HepG2 (cell line): Measurements from ENCODE around the gene C2CD2. TPM values are rescaled to one million over a fixed set of nuclear protein-coding genes. Genes with fewer than 3 reads are reported as not detected.

ENCODE experiments used
- BRF2 ChIP-seq: sonication (generic); formaldehyde crosslinking; IDR thresholded peaks from 2 replicates; pipeline ENCODE4 v1.8.1; 2022; ENCODE audit warnings: mild to moderate bottlenecking, missing genetic modification reagents
- DNMT1 ChIP-seq: sonication (generic); formaldehyde crosslinking; IDR thresholded peaks from 2 replicates; pipeline ENCODE4 v1.5.1; 2020; ENCODE audit warnings: mild to moderate bottlenecking, missing genetic modification reagents
- FOXC1 ChIP-seq: sonication (generic); formaldehyde crosslinking; IDR thresholded peaks from 2 replicates; pipeline ENCODE4 v1.8.0; 2022; ENCODE audit warnings: mild to moderate bottlenecking, missing genetic modification reagents, borderline replicate concordance
- GATAD1 ChIP-seq: IDR thresholded peaks from 2 replicates; pipeline ENCODE4 v1.6.1; 2016; ENCODE audit warnings: missing genetic modification reagents, missing compliant biosample characterization
- GMEB2 ChIP-seq: IDR thresholded peaks from 2 replicates; pipeline ENCODE4 v1.6.1; 2016; ENCODE audit warnings: missing biosample characterization, missing genetic modification reagents, low read depth
- HNF4G ChIP-seq, 2 experiments: sonication (generic) in 1 of 2; formaldehyde crosslinking in 1 of 2; IDR thresholded peaks; 2 replicates each; pipeline versions ENCODE4 v1.4.0 to v1.6.1; 2011 to 2020; ENCODE audit warnings: borderline replicate concordance in 2 of 2, low read depth in 2 of 2, mild to moderate bottlenecking in 2 of 2, low read length in 1 of 2, missing genetic modification reagents in 1 of 2, moderate library complexity in 1 of 2
- KDM2A ChIP-seq: sonication (generic); formaldehyde crosslinking; IDR thresholded peaks from 2 replicates; pipeline ENCODE4 v1.4.0; 2020; ENCODE audit warnings: low read depth, missing genetic modification reagents, borderline replicate concordance
- PHB2 ChIP-seq: fragments of 450-650 bp; IDR thresholded peaks from 2 replicates; pipeline ENCODE4 v1.6.1; 2018; ENCODE audit not compliant: partially characterized antibody
- RXRB ChIP-seq: IDR thresholded peaks from 2 replicates; pipeline ENCODE4 v1.6.1; 2016; ENCODE audit warnings: borderline replicate concordance, missing genetic modification reagents, missing compliant biosample characterization
- SALL2 ChIP-seq: sonication (generic); formaldehyde crosslinking; IDR thresholded peaks from 2 replicates; pipeline ENCODE4 v1.8.1; 2023; ENCODE audit warnings: mild to moderate bottlenecking, missing genetic modification reagents, inconsistent platforms
- SAP130 ChIP-seq: IDR thresholded peaks from 2 replicates; pipeline ENCODE4 v1.6.1; 2016; ENCODE audit warnings: low read depth
- SRF ChIP-seq: IDR thresholded peaks from 2 replicates; pipeline ENCODE4 v1.6.1; 2011; ENCODE audit warnings: mild to moderate bottlenecking, low read depth, low read length, moderate library complexity
- TP53 ChIP-seq: sonication (generic); formaldehyde crosslinking; conservative IDR thresholded peaks from 2 replicates; pipeline ENCODE4 v1.4.0; 2020; ENCODE audit warnings: missing genetic modification reagents
- ZBTB10 ChIP-seq: sonication (generic); formaldehyde crosslinking; IDR thresholded peaks from 2 replicates; pipeline ENCODE4 v1.4.0; 2020; ENCODE audit warnings: missing genetic modification reagents, borderline replicate concordance
- ZBTB20 ChIP-seq: sonication (generic); formaldehyde crosslinking; IDR thresholded peaks from 2 replicates; pipeline ENCODE4 v1.8.1; 2023; ENCODE audit warnings: missing genetic modification reagents, low read depth, mild to moderate bottlenecking, borderline replicate concordance
- ZMYM2 ChIP-seq: sonication (generic); formaldehyde crosslinking; IDR thresholded peaks from 2 replicates; pipeline ENCODE4 v1.8.0; 2022; ENCODE audit warnings: mild to moderate bottlenecking, missing genetic modification reagents
- ZNF354B ChIP-seq: sonication (generic); formaldehyde crosslinking; IDR thresholded peaks from 2 replicates; pipeline ENCODE4 v1.8.0; 2022; ENCODE audit warnings: mild to moderate bottlenecking, missing genetic modification reagents
- ZNF446 ChIP-seq: sonication (generic); formaldehyde crosslinking; IDR thresholded peaks from 2 replicates; pipeline ENCODE4 v1.5.0; 2020; ENCODE audit warnings: mild to moderate bottlenecking, missing genetic modification reagents
- ZNF619 ChIP-seq: sonication (generic); formaldehyde crosslinking; IDR thresholded peaks from 2 replicates; pipeline ENCODE4 v1.4.0; 2020; ENCODE audit warnings: mild to moderate bottlenecking, missing genetic modification reagents
- ZNF788 ChIP-seq: sonication (generic); formaldehyde crosslinking; IDR thresholded peaks from 2 replicates; pipeline ENCODE4 v1.5.0; 2020; ENCODE audit warnings: mild to moderate bottlenecking, missing genetic modification reagents, borderline replicate concordance
- ZSCAN12 ChIP-seq: sonication (generic); formaldehyde crosslinking; IDR thresholded peaks from 2 replicates; pipeline ENCODE4 v1.9.0; 2021; ENCODE audit warnings: mild to moderate bottlenecking, missing genetic modification reagents
- polyA plus RNA-seq, 8 experiments: library from polyadenylated mRNA; depleted of rRNA in 3 of 8; stranded (reverse) in 7 of 8; unstranded in 1 of 8; fragments of >200 nt; fragmentation: Illumina TruSeq in 4 of 8; extraction: Trizol in 4 of 8; gene quantifications; 2 replicates each; pipeline versions ENCODE4 v1.2.1 to v1.2.3, GENCODE V29; 2011 to 2016; ENCODE audit warnings: low read depth in 4 of 8, missing spikeins in 1 of 8, mixed read lengths in 1 of 8; ENCODE audit not compliant: insufficient read depth in 1 of 8
- total RNA-seq, 5 experiments: library from RNA; depleted of rRNA; stranded (reverse); fragments of >200 nt; fragmentation: Illumina TruSeq; extraction: Trizol; gene quantifications; 2 replicates each; pipeline ENCODE4 v1.2.3, GENCODE V29; 2016; ENCODE audit warnings: low read depth in 1 of 5
- TF ChIP-seq, protein P1 (sequence below): sonication (generic); formaldehyde crosslinking; conservative IDR thresholded peaks from 2 replicates; pipeline ENCODE4 v1.8.0; 2022; ENCODE audit warnings: mild to moderate bottlenecking, moderate library complexity, missing genetic modification reagents

Gene C2CD2
- total and polyA plus RNA-seq, 2 of the 13 experiments (the other 11 are each of a cell fraction or from before 2014, with no cell fraction given): 12.5 to 19.7 TPM

- TF ChIP-seq DNMT1: 0 out of 2 replicates have a peak, but pooled peaks have one; percentile 24
- no peak for TF ChIP-seq GMEB2 (CRISPR knock-in tag)
- no peak for TF ChIP-seq RXRB
- TF ChIP-seq GATAD1 (CRISPR knock-in tag): peak; percentile 15; the same call in 1 of the 2 replicates
- no peak for TF ChIP-seq SRF
- peak; percentile 74; the same call in 1 of the 2 replicates for TF ChIP-seq ZNF619 (CRISPR knock-in tag)
- no peak for TF ChIP-seq BRF2 (CRISPR knock-in tag)
- no peak for TF ChIP-seq ZMYM2 (CRISPR knock-in tag)
- TF ChIP-seq ZBTB20: no peak
- TF ChIP-seq ZSCAN12 (CRISPR knock-in tag): no peak
- no peak for TF ChIP-seq HNF4G (IDR thresholded peaks at IDR 0.05; ENCODE audit: borderline replicate concordance, low read depth, low read length)
- TF ChIP-seq HNF4G (CRISPR knock-in tag; IDR thresholded peaks at IDR 0.05; ENCODE audit: borderline replicate concordance, low read depth): no peak
- no peak; the same call in 1 of the 2 replicates for TF ChIP-seq FOXC1
- TF ChIP-seq ZBTB10 (CRISPR knock-in tag): 0 out of 2 replicates have a peak, but pooled peaks have one; percentile 6
- no peak for TF ChIP-seq ZNF788
- TF ChIP-seq ZNF354B (CRISPR knock-in tag): no peak
- no peak for TF ChIP-seq PHB2
- TF ChIP-seq, protein P1, sequence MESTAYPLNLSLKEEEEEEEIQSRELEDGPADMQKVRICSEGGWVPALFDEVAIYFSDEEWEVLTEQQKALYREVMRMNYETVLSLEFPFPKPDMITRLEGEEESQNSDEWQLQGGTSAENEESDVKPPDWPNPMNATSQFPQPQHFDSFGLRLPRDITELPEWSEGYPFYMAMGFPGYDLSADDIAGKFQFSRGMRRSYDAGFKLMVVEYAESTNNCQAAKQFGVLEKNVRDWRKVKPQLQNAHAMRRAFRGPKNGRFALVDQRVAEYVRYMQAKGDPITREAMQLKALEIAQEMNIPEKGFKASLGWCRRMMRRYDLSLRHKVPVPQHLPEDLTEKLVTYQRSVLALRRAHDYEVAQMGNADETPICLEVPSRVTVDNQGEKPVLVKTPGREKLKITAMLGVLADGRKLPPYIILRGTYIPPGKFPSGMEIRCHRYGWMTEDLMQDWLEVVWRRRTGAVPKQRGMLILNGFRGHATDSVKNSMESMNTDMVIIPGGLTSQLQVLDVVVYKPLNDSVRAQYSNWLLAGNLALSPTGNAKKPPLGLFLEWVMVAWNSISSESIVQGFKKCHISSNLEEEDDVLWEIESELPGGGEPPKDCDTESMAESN (CRISPR knock-in tag): 0 out of 2 replicates have a peak, but pooled peaks have one; percentile 33
- TF ChIP-seq ZNF446: no peak
- peak; percentile 40; the same call in 1 of the 2 replicates for TF ChIP-seq KDM2A
- no peak for TF ChIP-seq SALL2
- peak; percentile 62 for TF ChIP-seq SAP130 (CRISPR knock-in tag)
- TF ChIP-seq TP53 (CRISPR knock-in tag): no peak
Observed at GRCh38 chr21:41953831-41954653, at the start of gene C2CD2 (continued).
